ENCODE data around the gene ATM.
A peak's percentile ranks its signal among the peaks of the same experiment; 100 is the strongest.

The ATM gene

GRCh38 chr11:108222574-108223347 is at the start of gene ATM, which contains the start of gene NPAT:
Gene ATM (plus strand): TSS chr11:108223067. CDS start chr11:108227625, 4,558 bp downstream.
Gene NPAT (minus strand): TSS chr11:108222638. CDS start chr11:108222536, 102 bp downstream.
- DNase-seq (ENCODE audit: low read depth in 1 of 2, low spot score in 1 of 2): peak; percentile 93 to 98

DNA sequence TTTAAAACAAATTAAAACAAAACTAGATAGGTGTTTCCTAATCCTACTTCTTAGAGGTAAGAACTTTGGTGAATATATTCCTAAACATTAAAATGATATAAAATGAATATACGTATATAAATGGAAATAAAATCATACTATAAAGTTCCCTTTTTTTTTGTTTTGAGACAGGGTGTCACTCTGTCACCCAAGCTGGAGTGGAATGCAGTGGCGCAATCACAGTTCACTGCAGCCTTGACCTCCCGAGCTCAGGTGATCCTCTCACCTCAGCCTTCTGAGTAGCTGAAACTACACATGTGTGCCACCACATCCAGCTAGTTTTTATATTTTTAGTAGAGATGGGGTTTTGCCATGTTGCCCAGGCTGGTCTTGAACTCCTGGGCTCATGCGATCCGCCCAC is 45.3 kb upstream of the ATM start:
- no peak for DNase-seq (ENCODE audit: low read depth in 1 of 2, low spot score in 1 of 2)

DNA sequence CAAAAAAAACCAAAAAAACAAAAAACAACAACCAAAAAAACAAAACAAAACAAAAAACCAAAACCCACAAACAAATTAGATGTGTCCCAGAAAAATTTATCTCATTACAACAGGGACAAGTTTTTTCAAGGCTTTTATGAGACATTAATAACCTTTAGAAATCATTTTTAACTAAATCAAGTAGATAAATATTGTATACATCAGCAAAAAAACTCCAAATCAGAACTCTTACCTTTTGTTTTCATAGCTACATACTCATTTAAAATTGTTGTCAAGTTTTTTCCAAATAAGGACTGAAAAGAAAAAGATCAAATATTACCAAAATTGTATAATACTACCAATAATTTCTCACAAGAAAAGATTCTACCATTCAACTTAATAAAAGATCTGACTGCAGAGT is 29.1 kb upstream of the ATM start:
- no peak for DNase-seq (ENCODE audit: low read depth in 1 of 2, low spot score in 1 of 2)

GRCh38 chr11:108196901-108197300 is 26.0 kb upstream of the ATM start:
- no peak for DNase-seq (ENCODE audit: low read depth in 1 of 2, low spot score in 1 of 2)

DNA sequence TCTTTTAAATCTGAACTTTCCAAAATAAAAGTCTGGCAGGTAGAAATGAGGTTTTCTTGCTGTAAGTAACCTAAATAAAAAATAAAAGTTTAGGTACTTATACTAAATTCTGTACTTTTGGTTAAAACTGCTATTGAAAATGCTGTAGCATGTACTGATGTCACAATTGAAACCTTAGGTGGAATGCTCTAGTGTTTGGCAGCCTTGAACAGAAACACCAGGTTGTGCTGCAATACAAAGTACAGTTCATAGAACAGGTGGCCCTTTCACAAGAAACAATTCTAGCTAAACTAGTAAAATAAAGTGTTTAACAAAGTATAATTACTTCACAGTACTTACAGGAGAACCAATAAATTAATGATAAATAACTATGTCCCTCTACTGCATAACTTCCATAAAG is 25.5 kb upstream of the ATM start:
- DNase-seq (ENCODE audit: low read depth in 1 of 2, low spot score in 1 of 2): no peak

GRCh38 chr11:108198833-108199232 is 24.0 kb upstream of the ATM start:
- DNase-seq (ENCODE audit: low read depth in 1 of 2, low spot score in 1 of 2): no peak

DNA sequence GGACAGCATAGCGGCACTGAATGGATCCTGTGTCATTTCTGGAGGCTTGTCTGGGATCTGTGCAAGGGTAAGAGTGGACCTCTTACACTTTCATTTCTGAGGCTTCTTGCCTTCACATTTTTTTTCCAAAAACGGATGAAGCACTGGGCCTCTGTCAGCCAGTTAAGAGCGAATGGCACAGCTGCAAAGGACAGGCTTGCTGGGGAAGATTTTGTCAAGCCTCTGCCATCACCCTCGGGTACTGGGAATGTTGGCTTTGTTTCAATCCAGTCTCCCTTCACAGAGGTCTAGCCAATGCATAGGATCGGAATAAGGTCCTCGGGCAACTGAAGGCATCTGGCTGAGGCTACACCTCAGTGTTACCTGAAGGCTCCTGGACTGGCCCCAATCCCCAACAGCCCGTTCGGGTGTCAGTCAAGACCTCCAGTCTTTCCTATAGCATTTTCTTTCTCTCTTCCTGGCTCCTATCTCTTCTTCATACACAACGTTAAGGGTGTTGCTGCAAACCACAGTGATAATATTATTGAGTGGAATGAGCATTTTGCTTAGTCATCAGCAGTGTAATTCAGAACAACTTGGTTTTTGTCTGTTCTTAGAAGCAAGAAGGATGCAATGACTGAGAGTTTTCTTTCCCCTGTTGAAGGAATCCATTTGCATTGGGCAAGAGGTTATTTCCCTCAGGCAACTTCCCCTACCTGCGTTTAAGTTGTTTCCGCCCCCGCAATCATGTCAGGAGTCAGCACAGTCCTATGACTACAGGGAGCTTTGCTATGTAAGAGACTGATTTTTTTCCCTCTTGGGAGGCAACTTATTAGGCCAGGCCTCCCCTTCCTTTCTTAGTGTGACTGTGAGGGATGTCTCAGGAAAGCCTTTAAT is 23.2 kb upstream of the ATM start:
- DNase-seq (ENCODE audit: low read depth in 1 of 2, low spot score in 1 of 2): peak in 1 of 2 donors; percentile 28

- DNase-seq (ENCODE audit: low read depth in 1 of 2, low spot score in 1 of 2): no peak
Measured at GRCh38 chr11:108203075-108203474, 19.8 kb upstream of the ATM start.

GRCh38 chr11:108204376-108204775 is 18.5 kb upstream of the ATM start:
- DNase-seq (ENCODE audit: low read depth in 1 of 2, low spot score in 1 of 2): no peak

GRCh38 chr11:108204929-108205499 is 17.9 kb upstream of the ATM start:
- no peak for DNase-seq (ENCODE audit: low read depth in 1 of 2, low spot score in 1 of 2)

GRCh38 chr11:108206171-108206570 is 16.7 kb upstream of the ATM start:
- DNase-seq (ENCODE audit: low read depth in 1 of 2, low spot score in 1 of 2): no peak

DNA sequence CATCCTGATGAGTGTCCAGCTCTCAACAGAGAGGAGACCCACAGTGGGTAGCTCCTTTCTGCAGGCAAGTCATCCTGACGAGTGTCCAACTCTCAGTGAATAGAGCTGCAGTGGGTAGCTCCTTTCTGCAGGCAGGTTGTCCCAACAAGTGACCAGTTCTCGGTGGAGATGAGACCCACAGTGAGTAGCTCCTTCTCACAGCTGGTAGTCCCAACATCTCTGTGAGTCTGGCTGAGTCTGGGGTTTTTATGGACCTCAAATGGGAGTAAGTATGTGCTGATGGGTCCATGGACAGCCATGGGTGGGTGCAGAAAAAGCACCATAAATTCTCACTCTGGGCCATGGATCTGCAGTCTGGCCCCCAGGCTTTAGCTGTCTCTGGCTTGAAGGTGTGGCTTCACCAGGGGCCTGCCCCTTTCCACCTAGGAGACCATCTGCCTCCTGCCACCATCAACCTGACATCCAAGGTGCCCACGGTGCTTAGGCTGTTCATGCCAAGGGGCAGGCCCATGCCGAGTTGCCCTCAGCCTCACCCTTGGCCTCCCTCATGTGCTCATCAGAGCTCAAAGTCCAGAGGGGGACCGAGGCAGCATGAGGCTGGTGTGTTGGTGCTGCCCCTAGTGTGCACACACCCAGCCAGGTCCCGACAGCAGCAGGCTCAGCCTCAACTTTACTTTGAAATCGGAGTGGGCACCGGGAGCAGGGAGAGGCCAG is 15.7 kb upstream of the ATM start:
- no peak for DNase-seq (ENCODE audit: low read depth in 1 of 2, low spot score in 1 of 2)

DNA sequence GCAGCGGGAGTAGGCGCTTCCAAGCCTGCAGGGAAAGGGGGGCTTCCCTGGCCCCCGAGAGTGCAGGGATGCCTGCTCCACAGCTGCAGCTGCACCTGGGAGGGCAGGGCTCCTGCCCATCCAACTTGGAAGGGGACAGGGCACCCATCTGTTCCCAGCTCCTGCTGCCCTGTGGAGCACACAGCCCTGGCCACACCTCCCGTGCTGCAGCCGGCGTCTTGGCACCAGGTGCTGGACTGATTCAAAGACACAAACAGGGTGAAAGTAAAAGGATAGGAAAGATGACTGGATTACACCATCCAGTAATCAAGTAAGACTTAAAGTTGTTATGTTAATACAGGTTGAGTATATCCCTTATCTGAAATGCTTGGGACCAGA is 15.2 kb upstream of the ATM start:
- no peak for DNase-seq (ENCODE audit: low read depth in 1 of 2, low spot score in 1 of 2)

GRCh38 chr11:108210441-108210840 is 12.4 kb upstream of the ATM start:
- DNase-seq (ENCODE audit: low read depth in 1 of 2, low spot score in 1 of 2): no peak

GRCh38 chr11:108213784-108214183 is 9.1 kb upstream of the ATM start:
- DNase-seq (ENCODE audit: low read depth in 1 of 2, low spot score in 1 of 2): no peak

GRCh38 chr11:108216988-108217387 is 5.9 kb upstream of the ATM start:
- no peak for DNase-seq (ENCODE audit: low read depth in 1 of 2, low spot score in 1 of 2)

- no peak for DNase-seq (ENCODE audit: low read depth in 1 of 2, low spot score in 1 of 2)
Measured at GRCh38 chr11:108218455-108218854, 4.4 kb upstream of the ATM start.

DNA sequence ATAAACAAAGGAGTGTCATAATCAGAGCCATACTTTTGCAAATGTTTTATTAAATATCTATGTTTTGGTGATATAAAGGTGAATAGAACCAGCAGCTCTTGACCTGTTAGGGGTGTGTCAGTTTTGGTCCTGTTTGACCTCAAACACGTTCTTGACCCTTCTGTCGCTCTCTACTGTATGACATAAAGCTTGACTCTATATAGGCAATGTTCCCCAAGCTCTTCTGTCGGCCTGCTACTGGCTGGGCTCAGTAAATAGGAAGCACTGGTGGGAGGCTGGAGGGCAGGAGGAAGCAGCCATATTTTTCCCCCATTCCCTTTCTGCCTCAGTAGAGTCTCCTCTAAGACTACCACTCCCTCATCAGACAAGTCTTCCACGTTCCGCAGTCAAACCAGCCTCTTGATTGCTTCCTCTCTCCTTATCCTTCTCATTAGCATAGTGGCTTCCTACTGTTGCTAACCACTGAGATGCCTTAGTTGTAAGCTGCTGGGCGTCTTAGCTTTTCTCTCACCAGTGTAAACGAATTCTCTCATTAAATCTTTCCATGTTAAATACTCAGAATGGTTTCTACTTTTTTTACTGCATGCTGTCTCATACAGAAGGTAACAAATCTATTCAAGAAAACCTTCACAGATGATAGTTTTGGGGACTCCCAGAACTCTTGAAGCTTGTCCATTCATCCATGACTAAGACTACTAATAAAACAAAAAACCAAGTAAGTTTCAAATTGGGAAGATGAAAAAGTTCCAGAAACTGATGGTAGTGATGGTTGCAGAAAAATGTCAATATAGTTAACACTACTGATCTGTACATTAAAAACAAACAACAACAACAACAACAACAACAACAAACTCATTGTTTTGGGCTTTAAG is 3.7 kb upstream of the ATM start:
- DNase-seq (ENCODE audit: low read depth in 1 of 2, low spot score in 1 of 2): no peak

GRCh38 chr11:108220721-108221336 is 2.0 kb upstream of the ATM start:
- no peak for DNase-seq (ENCODE audit: low read depth in 1 of 2, low spot score in 1 of 2)

- no peak for DNase-seq (ENCODE audit: low read depth in 1 of 2, low spot score in 1 of 2)
Measured at GRCh38 chr11:108221371-108221770, 1.5 kb upstream of the ATM start.
